GM20431 (cell line): ENCODE results near the gene GEN1.
"Not testable (repeated sequence)": the region's sequence is repeated elsewhere in the genome, so short reads cannot be mapped to it uniquely, and the experiment has no call there.

Experiments
- in situ Hi-C: fragments of 300-500 bp; cut with MseI, MboI; formaldehyde crosslinking; loops from one replicate; pipeline ENCODE4 v1.15.0; 2020; ENCODE audit warnings: low sequenced_read_pairs; ENCODE audit not compliant: unreplicated experiment

GEN1 gene

DNA sequence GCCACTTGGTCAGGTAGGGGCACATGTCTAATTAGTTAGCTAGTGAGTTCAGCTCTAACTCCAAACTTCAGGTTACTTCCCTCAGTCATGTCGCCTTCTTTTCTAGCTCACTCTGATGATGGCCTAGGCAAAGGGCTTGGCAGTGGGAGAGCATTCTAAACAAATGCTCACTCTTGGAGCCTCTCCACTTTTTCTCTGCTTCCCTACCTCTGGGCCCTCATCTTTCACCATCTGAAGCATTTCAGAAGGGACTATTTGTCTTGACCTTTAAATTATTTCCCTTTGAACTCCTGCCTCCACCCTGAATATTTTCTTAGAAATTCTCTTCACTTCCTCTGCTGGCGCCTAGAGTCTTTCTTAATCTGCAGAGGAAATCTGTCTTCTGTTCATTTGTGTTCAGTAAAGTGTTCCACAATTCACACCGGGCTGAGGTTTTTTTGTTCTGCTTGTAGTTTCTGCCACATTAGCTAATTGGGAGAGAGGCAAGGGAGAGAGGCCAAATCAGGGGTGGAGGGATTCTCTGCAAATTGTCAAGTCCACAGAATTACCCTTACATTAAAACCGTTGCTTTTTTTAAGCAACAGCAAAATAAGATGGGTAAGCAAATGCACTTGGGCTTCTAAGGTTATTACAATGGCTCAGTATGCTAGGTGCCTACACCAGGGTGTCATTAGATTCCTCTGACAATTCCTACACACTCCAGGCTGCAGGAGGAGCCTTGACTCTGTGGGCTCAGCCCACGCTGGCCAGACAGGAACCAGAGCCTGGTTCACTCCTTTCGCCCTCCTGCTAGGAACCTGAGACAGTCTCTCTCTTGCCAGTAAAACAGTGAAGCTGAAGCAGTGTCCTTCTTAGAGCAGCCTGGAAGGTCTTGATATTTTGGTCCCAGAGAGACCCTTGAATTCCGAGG, 67.9 kb downstream of the GEN1 start:
- in situ Hi-C loops, result no loop called here

DNA sequence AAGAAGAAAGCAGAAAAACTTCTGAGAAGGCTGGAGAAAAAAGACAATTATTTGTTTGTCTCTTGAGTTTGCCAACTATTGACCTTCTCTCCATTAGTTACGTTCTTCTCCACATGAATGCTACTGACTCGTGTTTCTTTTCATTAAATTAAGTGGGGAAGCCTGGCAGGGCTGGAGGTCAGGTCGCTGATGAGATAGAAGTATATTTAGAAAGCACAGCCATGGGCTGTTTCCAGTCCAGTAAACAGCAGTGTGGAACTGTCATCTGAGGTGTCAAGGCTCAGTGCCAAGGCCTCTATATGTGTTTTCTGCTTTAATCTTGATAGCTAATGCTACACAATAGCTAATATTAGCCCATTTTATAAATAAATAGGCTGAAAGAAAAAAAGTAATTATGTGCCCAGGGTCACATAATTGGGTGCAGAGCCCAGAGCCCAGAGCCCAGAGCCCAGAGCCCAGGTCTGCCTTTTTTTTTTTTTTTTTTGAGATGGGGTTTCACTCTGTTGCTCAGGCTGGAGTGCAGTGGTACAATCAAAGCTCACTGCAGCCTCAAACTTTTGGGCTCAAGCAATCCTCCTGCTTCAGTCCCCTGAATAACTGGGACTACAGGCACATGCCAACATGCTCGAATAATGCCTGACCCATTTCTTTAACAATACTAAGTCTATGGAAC, 68.6 kb downstream of the GEN1 start:
- in situ Hi-C loops, result no loop called here

DNA sequence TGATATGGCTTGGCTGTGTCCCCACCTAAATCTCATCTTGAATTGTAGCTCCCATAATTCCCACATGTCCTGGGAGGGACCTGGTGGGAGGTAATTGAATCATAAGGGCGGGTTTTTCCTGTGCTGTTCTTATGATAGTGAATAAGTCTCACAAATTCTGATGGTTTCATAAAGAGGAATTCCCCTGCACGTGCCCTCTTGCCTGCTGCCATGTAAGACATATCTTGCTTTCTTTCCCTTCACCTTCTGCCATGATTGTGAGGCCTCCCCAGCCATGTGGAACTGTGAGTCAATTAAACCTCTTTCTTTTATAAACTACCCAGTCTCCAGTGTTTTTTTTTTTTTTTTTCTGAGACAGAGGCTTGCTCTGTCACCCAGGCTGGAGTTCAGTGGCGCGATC, 69.7 kb downstream of the GEN1 start:
- in situ Hi-C loops, result not testable (repeated sequence)

DNA sequence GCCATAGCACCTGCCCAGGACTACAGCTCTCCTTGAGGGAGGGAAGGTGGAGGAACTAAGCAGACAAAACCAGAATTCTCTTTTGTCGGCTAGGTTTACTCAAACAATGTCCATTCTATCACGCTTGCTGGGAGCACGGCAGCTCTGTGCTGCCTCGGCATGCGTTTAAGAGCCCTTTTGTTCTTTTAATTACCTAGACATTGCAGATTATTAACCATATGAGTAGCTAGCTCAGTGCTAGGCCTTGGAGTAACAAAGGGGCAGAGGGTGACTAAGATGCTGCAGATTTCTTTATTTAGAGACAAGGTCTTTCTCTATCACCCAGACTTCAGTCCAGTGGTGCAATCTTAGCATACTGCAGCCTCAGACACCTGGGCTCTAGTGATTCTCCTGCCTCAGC, 73.4 kb downstream of the GEN1 start:
- in situ Hi-C loops, result loop anchor here (25.0 kb wide), 1 partner anchor 115 kb away; no protein-coding TSS in a partner anchor

DNA sequence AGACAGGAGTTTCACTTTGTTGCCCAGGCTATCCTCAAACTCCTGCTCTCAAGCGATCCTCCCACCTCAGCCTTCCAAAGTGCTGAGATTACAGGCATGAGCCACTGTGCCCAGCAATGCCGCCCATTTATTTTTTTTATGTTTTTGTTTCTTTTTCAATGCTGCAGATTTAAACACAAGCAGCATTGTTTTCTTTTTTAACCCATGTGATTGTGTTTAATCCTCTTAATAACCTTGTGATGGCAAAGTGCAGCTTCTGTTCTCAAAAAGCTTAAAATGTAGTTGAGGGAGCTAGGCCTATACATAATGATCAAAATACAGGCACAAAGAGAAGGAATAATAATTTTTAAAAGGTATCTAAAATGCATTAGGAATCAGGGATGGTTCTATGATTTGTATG, 73.8 kb downstream of the GEN1 start:
- in situ Hi-C loops, result loop anchor here (25.0 kb wide), 1 partner anchor 115 kb away; no protein-coding TSS in a partner anchor

DNA sequence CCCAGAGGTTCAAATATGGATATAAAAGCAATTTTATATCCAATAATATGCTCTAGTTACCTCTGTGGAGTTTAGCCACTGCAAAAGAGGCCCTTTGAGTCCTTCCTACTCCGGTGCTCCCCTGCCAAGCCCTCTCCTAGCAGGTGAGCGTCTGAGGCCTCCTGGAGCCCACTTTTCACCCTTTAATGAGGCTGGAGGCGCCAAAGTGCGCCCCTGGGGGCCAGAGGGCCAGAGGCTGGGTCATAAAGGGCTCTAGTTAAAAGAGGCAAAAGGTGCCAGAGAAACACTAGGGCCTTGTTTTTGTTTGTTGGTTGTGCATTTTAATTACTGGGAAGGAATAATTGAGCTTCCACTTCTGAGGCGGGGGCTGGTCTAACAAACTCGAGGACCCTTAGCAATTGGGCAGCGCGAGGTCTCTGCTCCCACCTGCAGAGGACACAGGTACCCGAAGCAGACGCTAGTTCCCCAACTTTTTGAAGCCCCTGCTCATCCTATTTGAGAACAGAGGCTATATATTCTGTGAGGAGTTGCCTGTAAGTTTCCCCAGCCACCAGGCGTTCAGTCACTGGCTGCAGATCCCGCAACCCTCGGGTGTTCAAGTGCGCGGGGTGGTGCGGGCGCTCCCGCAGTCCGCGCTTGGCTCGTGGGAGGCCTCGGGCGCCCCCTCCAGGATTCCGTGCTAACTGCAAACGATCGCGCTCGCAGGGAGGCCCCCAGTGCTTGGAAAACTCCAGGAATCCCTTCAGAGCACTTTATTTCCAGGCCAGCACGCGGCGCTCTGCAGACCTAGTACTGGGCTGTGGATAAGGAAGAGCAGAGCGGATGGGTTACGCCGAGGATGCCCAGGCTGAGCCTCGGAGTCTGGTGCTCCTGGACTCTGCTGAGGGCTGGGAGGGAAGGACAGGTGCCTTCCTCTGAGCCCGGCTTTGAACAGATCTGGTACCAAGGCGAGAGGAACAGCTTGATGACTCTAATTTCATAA, 76.4 kb downstream of the GEN1 start:
- in situ Hi-C loops, result loop anchor here (25.0 kb wide), 1 partner anchor 118 kb away; no protein-coding TSS in a partner anchor

DNA sequence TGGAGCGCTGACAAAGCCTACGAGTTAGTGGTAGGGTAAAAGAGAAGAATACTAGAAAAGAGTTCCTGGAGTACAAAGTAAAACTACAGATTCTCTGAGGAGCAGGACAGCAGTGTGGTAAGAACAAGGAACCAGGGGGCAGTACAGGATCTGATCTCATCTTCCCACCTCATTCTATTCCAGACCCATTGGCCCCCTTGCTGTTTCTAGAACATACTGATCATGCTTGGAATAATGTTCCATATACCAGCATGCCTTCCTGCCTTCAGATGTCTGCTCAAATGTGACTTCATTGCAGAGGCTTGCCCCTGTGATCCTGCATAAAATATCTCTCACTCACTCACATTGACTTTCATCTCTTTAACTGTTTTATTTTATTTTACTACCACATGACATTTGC, 81.6 kb downstream of the GEN1 start:
- in situ Hi-C loops, result loop anchor here (25.0 kb wide), 1 partner anchor 123 kb away; no protein-coding TSS in a partner anchor
